ENCODE data around the gene ZMAT5. TPM values are rescaled to one million over a fixed set of nuclear protein-coding genes. Genes with fewer than 3 reads are reported as not detected.

The ZMAT5 gene
- total and polyA plus RNA-seq, 9 of the 15 experiments (the other 6 are each of a cell fraction or from before 2014, with no cell fraction given) = 2.0 to 25.2 (median 11.9) TPM

DNA sequence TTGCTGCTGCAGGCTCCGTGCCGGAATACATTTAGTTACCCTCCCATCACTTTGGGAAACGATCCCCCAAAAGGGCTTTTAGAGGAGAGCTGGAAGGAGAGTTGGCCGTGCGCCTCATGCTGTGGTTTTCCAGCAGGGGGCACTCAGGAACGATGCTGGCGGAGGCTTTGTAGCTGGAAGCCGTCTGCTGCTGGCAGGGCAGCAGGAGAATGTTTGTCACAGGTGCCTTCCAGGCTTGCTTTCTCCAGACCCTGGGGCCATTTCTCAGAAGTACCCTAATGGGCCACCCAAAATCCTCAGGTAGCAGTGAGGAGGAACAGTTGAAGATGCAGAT lies 77.0 kb downstream of the ZMAT5 start:
- BruUV-seq (replicated peaks) = no TSS peak
- H3K79me2 ChIP-seq (ENCODE audit: control insufficient read depth, insufficient read depth, low read length) = no peaks in the 10 kb centered on the region
- FAIRE-seq (peak; percentile 55), DNase-seq (ENCODE audit: extremely low read depth in 1 of 4, low spot score in 3 of 4) (peak in 2 of 4 experiments; percentile 43 to 50), ATAC-seq (peak; percentile 73)
- H4K20me1 ChIP-seq (replicated peaks; ENCODE audit: control insufficient read depth, insufficient read depth, low read length) = no peaks in the 10 kb centered on the region
- 26% methylated on average over 6 of the region's 8 CpGs for WGBS (ENCODE audit: insufficient coverage, low coverage, missing lambda C conversion rate)
- H3K27me3 ChIP-seq (ENCODE audit: control insufficient read depth in 2 of 2, insufficient read depth in 2 of 2, low read length in 2 of 2) = no peaks in the 10 kb centered on the region
- ChIA-PET POLR2A (interaction anchor here (1.1 to 1.3 kb wide), 3 partner anchors 9 to 16 kb away, joined by 3 to 6 read pairs (median 5); no protein-coding TSS in a partner anchor), CTCF (ENCODE audit: low intra/inter-chr PET ratio) (interaction anchor here (0.7 to 3.0 kb wide), 3 partner anchors 37 to 399 kb away, joined by 3 to 29 read pairs (median 9); no protein-coding TSS in a partner anchor)
- no peak overlapping the region for H3K27ac ChIP-seq (ENCODE audit: extremely low read depth, low read depth, low read length)
- intact Hi-C loops (cut with micrococcal nuclease) (no loop called here), in situ Hi-C loops (cut with MboI) (loop anchor here (25.0 kb wide), 1 partner anchor 397 kb away; the partner anchor contains the start of gene HORMAD2)
- H3K36me3 ChIP-seq (ENCODE audit: control insufficient read depth, insufficient read depth, low read length) = peaks cover 25% of the 10 kb centered on the region; the same call in 1 of the 3 replicates
- no peak overlapping the region for H2AFZ ChIP-seq (ENCODE audit: low read depth, low read length)
- peaks cover 2% of the 10 kb centered on the region for H3K9me1 ChIP-seq (ENCODE audit: control insufficient read depth, insufficient read depth, low read length)
- no peak overlapping the region for H3K4me3 ChIP-seq
- no peaks in the 10 kb centered on the region for H3K9me3 ChIP-seq (replicated peaks; ENCODE audit: control insufficient read depth, insufficient read depth, low read depth, low read length)
- no peak overlapping the region for H3K4me2 ChIP-seq (ENCODE audit: insufficient read depth, low read length)
- no peak overlapping the region for H3K9ac ChIP-seq (ENCODE audit: insufficient read depth in 1 of 2, low read depth in 2 of 2, low read length in 2 of 2)
- peaks cover 0 to 13% of the 10 kb centered on the region in 2 experiments; a peak in 2 of 5 replicates for H3K4me1 ChIP-seq (replicated peaks in 1 of 2; ENCODE audit: control insufficient read depth in 2 of 2, insufficient read depth in 2 of 2, low read length in 2 of 2)
- TF ChIP-seq, protein P1, sequence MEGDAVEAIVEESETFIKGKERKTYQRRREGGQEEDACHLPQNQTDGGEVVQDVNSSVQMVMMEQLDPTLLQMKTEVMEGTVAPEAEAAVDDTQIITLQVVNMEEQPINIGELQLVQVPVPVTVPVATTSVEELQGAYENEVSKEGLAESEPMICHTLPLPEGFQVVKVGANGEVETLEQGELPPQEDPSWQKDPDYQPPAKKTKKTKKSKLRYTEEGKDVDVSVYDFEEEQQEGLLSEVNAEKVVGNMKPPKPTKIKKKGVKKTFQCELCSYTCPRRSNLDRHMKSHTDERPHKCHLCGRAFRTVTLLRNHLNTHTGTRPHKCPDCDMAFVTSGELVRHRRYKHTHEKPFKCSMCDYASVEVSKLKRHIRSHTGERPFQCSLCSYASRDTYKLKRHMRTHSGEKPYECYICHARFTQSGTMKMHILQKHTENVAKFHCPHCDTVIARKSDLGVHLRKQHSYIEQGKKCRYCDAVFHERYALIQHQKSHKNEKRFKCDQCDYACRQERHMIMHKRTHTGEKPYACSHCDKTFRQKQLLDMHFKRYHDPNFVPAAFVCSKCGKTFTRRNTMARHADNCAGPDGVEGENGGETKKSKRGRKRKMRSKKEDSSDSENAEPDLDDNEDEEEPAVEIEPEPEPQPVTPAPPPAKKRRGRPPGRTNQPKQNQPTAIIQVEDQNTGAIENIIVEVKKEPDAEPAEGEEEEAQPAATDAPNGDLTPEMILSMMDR (IDR thresholded peaks at IDR 0.05 in 2 of 3, conservative IDR thresholded peaks at IDR 0.05 in 1 of 3; ENCODE audit: insufficient read depth in 2 of 3, low read depth in 1 of 3, low read length in 3 of 3) = peak; percentile 69 to 78 (median 71)
- TF ChIP-seq CBX5 (IDR thresholded peaks at IDR 0.05; ENCODE audit: borderline replicate concordance, low read depth) (no peak), HMG20A (CRISPR knock-in tag; conservative IDR thresholded peaks at IDR 0.05) (no peak), KAT7 (CRISPR knock-in tag; IDR thresholded peaks at IDR 0.05; ENCODE audit: borderline replicate concordance) (no peak), MAFK (IDR thresholded peaks at IDR 0.05; ENCODE audit: low read length) (no peak), SMC3 (conservative IDR thresholded peaks at IDR 0.05; ENCODE audit: insufficient read depth, low read depth, low read length) (peak; percentile 71), TEAD4 (IDR thresholded peaks at IDR 0.05; ENCODE audit: low read length) (no peak), TEAD4 (CRISPR knock-in tag; IDR thresholded peaks at IDR 0.05; ENCODE audit: borderline replicate concordance) (no peak), RERE (CRISPR knock-in tag; IDR thresholded peaks at IDR 0.05; ENCODE audit: borderline replicate concordance) (no peak)
- TF ChIP-seq, protein P2, sequence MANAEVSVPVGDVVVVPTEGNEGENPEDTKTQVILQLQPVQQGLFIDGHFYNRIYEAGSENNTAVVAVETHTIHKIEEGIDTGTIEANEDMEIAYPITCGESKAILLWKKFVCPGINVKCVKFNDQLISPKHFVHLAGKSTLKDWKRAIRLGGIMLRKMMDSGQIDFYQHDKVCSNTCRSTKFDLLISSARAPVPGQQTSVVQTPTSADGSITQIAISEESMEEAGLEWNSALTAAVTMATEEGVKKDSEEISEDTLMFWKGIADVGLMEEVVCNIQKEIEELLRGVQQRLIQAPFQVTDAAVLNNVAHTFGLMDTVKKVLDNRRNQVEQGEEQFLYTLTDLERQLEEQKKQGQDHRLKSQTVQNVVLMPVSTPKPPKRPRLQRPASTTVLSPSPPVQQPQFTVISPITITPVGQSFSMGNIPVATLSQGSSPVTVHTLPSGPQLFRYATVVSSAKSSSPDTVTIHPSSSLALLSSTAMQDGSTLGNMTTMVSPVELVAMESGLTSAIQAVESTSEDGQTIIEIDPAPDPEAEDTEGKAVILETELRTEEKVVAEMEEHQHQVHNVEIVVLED (CRISPR knock-in tag; IDR thresholded peaks at IDR 0.05) = no peak
- TF ChIP-seq, protein P3, sequence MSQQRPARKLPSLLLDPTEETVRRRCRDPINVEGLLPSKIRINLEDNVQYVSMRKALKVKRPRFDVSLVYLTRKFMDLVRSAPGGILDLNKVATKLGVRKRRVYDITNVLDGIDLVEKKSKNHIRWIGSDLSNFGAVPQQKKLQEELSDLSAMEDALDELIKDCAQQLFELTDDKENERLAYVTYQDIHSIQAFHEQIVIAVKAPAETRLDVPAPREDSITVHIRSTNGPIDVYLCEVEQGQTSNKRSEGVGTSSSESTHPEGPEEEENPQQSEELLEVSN (IDR thresholded peaks at IDR 0.05; ENCODE audit: borderline replicate concordance in 1 of 2, extremely low read depth in 1 of 2, insufficient read depth in 1 of 2, insufficient read length in 1 of 2, low read depth in 1 of 2, low read length in 1 of 2, poor library complexity in 1 of 2, severe bottlenecking in 1 of 2) = no peak
